ENCODE measurements around the gene KCNAB1. TPM values are rescaled to one million over a fixed set of nuclear protein-coding genes. Genes with fewer than 3 reads are reported as not detected.
A peak's percentile ranks its signal among the peaks of the same experiment; 100 is the strongest.

Gene KCNAB1
- total and polyA plus RNA-seq, 2 donors (not counting 3 experiments of a cell fraction or from before 2014, with no cell fraction given): 0.21 TPM; not detected in 1

- intact Hi-C loops (cut with micrococcal nuclease) (loop anchor here (1.0 to 5.0 kb wide), 7 partner anchors 35 to 467 kb away; no protein-coding TSS in a partner anchor), dilution Hi-C loops (cut with MboI; ENCODE audit: extremely low pct_ligation_motif_present, low sequenced_read_pairs) (loop anchor here (25.0 kb wide), 1 partner anchor 347 kb away; no protein-coding TSS in a partner anchor)
- Histone ChIP-seq H3K27ac (ENCODE audit: insufficient read depth, low read depth, low read length) (no peak overlapping the region), H3K9ac (replicated peaks; ENCODE audit: extremely low read depth, insufficient read depth, low read length) (no peak overlapping the region), H3K27me3 (ENCODE audit: control insufficient read depth in 2 of 2, insufficient read depth in 2 of 2, low read length in 2 of 2) (no peaks in the 10 kb centered on the region), H3K4me3 (replicated peaks in 1 of 3; ENCODE audit: insufficient read depth in 1 of 3, low read depth in 1 of 3, low read length in 3 of 3) (no peak overlapping the region), H3K79me2 (ENCODE audit: control insufficient read depth, insufficient read depth, low read length) (no peaks in the 10 kb centered on the region), H2AFZ (ENCODE audit: low read depth, low read length) (no peak overlapping the region), H3K9me1 (replicated peaks; ENCODE audit: control insufficient read depth, extremely low read depth, insufficient read depth, low read length) (no peaks in the 10 kb centered on the region), H3K36me3 (ENCODE audit: control insufficient read depth in 2 of 2, extremely low read depth in 1 of 2, insufficient read depth in 2 of 2, low read length in 2 of 2) (no peaks in the 10 kb centered on the region), H3K4me1 (ENCODE audit: control insufficient read depth, extremely low read depth, insufficient read depth, low read length) (peaks cover 3% of the 10 kb centered on the region), H3K4me2 (ENCODE audit: insufficient read depth, low read length) (no peak overlapping the region), H4K20me1 (replicated peaks; ENCODE audit: control insufficient read depth, extremely low read depth, insufficient read depth, low read length) (no peaks in the 10 kb centered on the region), H3K9me3 (replicated peaks; ENCODE audit: control insufficient read depth, insufficient read depth, low read length) (no peaks in the 10 kb centered on the region)
- BruUV-seq (replicated peaks): no TSS peak
- POLR2A ChIA-PET: no interaction called here
- DNase-seq (ENCODE audit: low read depth, low spot score) (peak; percentile 80), FAIRE-seq (peak; percentile 77)
- CTCF ChIA-PET: interaction anchor here (0.6 to 12.3 kb wide), 80 partner anchors 8 to 692 kb away, joined by 3 to 267 read pairs (median 5); partner anchors contain the start of gene SSR3
- no peak for TF ChIP-seq JUN (IDR thresholded peaks at IDR 0.05; ENCODE audit: borderline replicate concordance, insufficient read depth, insufficient read length, low read depth)
- TF ChIP-seq CTCF (IDR thresholded peaks at IDR 0.05; ENCODE audit: extremely low read depth in 1 of 2, insufficient read depth in 1 of 2, low read depth in 1 of 2, low read length in 2 of 2): peak; percentile 32 to 35
Measured at GRCh38 chr3:156509189-156510174, 389.1 kb downstream of the KCNAB1 start.

Data from endothelial cell of umbilical vein (primary cell).